SK-N-SH (cell line): Measurements from ENCODE around the gene SKIC8.

Source experiments
- SMC3 ChIP-seq: IDR thresholded peaks from 2 replicates; pipeline ENCODE4 v1.6.1; 2012; ENCODE audit warnings: low read depth, low read length, improper control_type of control experiment
- TAF1 ChIP-seq: IDR thresholded peaks from 2 replicates; pipeline ENCODE4 v1.6.1; 2012; ENCODE audit warnings: low read depth, mild to moderate bottlenecking, low read length, moderate library complexity, borderline replicate concordance
- TF ChIP-seq, protein P1 (sequence below): fragments of 200-600 bp; sonication (generic); IDR thresholded peaks from 2 replicates; pipeline ENCODE4 v1.6.1; 2017; ENCODE audit warnings: antibody characterized with exemption, mild to moderate bottlenecking, moderate library complexity
- TF ChIP-seq, protein P2 (sequence below): IDR thresholded peaks from 2 replicates; pipeline ENCODE4 v1.4.0; 2012; ENCODE audit warnings: low read depth
- TF ChIP-seq, protein P3 (sequence below): IDR thresholded peaks from 2 replicates; pipeline ENCODE4 v1.4.0; 2012; ENCODE audit warnings: low read depth, borderline replicate concordance

GRCh38 chr15:78317145-78317836 is 17.9 kb upstream of the SKIC8 start:
- TF ChIP-seq, protein P1, sequence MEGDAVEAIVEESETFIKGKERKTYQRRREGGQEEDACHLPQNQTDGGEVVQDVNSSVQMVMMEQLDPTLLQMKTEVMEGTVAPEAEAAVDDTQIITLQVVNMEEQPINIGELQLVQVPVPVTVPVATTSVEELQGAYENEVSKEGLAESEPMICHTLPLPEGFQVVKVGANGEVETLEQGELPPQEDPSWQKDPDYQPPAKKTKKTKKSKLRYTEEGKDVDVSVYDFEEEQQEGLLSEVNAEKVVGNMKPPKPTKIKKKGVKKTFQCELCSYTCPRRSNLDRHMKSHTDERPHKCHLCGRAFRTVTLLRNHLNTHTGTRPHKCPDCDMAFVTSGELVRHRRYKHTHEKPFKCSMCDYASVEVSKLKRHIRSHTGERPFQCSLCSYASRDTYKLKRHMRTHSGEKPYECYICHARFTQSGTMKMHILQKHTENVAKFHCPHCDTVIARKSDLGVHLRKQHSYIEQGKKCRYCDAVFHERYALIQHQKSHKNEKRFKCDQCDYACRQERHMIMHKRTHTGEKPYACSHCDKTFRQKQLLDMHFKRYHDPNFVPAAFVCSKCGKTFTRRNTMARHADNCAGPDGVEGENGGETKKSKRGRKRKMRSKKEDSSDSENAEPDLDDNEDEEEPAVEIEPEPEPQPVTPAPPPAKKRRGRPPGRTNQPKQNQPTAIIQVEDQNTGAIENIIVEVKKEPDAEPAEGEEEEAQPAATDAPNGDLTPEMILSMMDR, result no peak; the same call in 1 of the 2 replicates
- TF ChIP-seq TAF1 (no peak), SMC3 (no peak)
- TF ChIP-seq, protein P2, sequence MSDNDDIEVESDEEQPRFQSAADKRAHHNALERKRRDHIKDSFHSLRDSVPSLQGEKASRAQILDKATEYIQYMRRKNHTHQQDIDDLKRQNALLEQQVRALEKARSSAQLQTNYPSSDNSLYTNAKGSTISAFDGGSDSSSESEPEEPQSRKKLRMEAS, result no peak
- TF ChIP-seq, protein P3, sequence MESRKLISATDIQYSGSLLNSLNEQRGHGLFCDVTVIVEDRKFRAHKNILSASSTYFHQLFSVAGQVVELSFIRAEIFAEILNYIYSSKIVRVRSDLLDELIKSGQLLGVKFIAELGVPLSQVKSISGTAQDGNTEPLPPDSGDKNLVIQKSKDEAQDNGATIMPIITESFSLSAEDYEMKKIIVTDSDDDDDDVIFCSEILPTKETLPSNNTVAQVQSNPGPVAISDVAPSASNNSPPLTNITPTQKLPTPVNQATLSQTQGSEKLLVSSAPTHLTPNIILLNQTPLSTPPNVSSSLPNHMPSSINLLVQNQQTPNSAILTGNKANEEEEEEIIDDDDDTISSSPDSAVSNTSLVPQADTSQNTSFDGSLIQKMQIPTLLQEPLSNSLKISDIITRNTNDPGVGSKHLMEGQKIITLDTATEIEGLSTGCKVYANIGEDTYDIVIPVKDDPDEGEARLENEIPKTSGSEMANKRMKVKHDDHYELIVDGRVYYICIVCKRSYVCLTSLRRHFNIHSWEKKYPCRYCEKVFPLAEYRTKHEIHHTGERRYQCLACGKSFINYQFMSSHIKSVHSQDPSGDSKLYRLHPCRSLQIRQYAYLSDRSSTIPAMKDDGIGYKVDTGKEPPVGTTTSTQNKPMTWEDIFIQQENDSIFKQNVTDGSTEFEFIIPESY, result no peak
